Suprapubic skin (tissue), 4 donors: ENCODE data around the gene GNL2. TPM values are rescaled to one million over a fixed set of nuclear protein-coding genes. Genes with fewer than 3 reads are reported as not detected.

Experiments used
- DNase-seq, 2 donors: peaks; one replicate each; pipeline ENCODE4 v3.0.0-alpha.2; 2019; ENCODE audit warnings: low spot score in 2 of 2
- H3K27ac ChIP-seq: fragments of 200-600 bp; sonication (generic); one replicate; pipeline ENCODE4 v1.5.1; 2019
- H3K27me3 ChIP-seq: fragments of 200-600 bp; sonication (generic); one replicate; pipeline ENCODE4 v1.5.1; 2019
- H3K36me3 ChIP-seq: fragments of 200-600 bp; sonication (generic); one replicate; pipeline ENCODE4 v1.5.1; 2019
- H3K4me1 ChIP-seq: fragments of 200-600 bp; sonication (generic); one replicate; pipeline ENCODE4 v1.5.1; 2019
- H3K4me3 ChIP-seq: fragments of 200-600 bp; sonication (generic); one replicate; pipeline ENCODE4 v1.5.1; 2019; ENCODE audit warnings: mild to moderate bottlenecking
- H3K9me3 ChIP-seq: fragments of 200-600 bp; sonication (generic); one replicate; pipeline ENCODE4 v1.5.1; 2019
- EP300 ChIP-seq: sonication (generic); formaldehyde crosslinking; IDR thresholded peaks from one replicate; pipeline ENCODE4 v1.6.1; 2017; ENCODE audit warnings: antibody characterized with exemption
- POLR2A ChIP-seq, 2 donors: fragments of 450-650 bp; IDR thresholded peaks; one replicate each; pipeline ENCODE4 v1.6.1; 2017; ENCODE audit warnings: antibody characterized with exemption in 2 of 2, mild to moderate bottlenecking in 2 of 2, moderate library complexity in 2 of 2
- POLR2AphosphoS5 ChIP-seq, 3 donors: sonication (generic); formaldehyde crosslinking; IDR thresholded peaks; one replicate each; pipeline ENCODE4 v1.6.1; 2017; ENCODE audit warnings: antibody characterized with exemption in 3 of 3
- WGBS: methylation state at CpG from one replicate; pipeline ENCODE4 v1.1.5; 2018; 5-methylcytosine and 5-hydroxymethylcytosine counted together
- total RNA-seq, 4 donors: library from RNA; depleted of rRNA; stranded (reverse); fragments of >200 nt; gene quantifications; one replicate each; pipeline ENCODE4 v1.1.0, GENCODE V29; 2016
- TF ChIP-seq, protein P1 (sequence below), 2 donors: fragments of 200-600 bp in 1 of 2; fragments of 450-650 bp in 1 of 2; sonication (generic) in 1 of 2; IDR thresholded peaks; one replicate each; pipeline ENCODE4 v1.5.1; 2016 to 2019; ENCODE audit warnings: antibody characterized with exemption in 2 of 2, mild to moderate bottlenecking in 1 of 2, moderate library complexity in 1 of 2

The GNL2 gene
- total RNA-seq, 4 donors from 2014 or later = 42.0 to 94.8 (median 48.5) TPM

DNA sequence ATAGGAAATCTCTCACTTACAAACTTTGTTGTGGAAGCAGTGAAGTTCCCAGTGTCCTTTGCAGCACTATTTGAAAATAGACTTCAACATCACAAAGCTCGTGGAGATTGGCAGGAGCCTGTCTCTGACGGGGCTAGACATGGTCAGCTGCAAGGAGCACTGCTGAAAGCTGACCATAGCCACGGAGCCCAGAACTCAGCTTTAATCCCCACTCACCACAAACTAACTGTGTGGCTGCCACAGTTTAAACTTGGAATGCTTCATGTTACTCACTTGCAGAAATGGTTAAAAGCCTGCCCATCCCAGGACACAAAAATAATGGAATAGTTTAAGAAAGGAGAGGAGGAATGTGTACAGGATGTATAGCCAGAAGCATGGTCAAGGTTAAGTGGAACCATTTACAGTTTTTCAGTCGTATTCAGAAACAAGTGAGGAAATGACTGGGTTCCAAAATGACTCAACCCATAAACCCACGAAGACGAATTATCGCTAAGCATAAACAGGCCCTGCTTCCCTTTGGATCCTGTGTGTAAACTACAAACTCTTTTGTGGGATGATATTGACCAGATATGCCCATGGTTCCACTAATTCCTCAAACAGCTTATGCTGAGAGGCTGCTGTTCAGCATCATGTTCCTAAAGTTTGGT lies 20.8 kb downstream of the GNL2 start:
- Histone ChIP-seq H3K27ac (no peak overlapping the region), H3K27me3 (no peaks in the 10 kb centered on the region), H3K4me1 (no peaks in the 10 kb centered on the region), H3K36me3 (peaks cover 99% of the 10 kb centered on the region), H3K9me3 (no peaks in the 10 kb centered on the region), H3K4me3 (no peak overlapping the region)
- TF ChIP-seq EP300 (no peak), POLR2AphosphoS5 (IDR thresholded peaks at IDR 0.05) (no peak), POLR2A (IDR thresholded peaks at IDR 0.05) (no peak)
- TF ChIP-seq, protein P1, sequence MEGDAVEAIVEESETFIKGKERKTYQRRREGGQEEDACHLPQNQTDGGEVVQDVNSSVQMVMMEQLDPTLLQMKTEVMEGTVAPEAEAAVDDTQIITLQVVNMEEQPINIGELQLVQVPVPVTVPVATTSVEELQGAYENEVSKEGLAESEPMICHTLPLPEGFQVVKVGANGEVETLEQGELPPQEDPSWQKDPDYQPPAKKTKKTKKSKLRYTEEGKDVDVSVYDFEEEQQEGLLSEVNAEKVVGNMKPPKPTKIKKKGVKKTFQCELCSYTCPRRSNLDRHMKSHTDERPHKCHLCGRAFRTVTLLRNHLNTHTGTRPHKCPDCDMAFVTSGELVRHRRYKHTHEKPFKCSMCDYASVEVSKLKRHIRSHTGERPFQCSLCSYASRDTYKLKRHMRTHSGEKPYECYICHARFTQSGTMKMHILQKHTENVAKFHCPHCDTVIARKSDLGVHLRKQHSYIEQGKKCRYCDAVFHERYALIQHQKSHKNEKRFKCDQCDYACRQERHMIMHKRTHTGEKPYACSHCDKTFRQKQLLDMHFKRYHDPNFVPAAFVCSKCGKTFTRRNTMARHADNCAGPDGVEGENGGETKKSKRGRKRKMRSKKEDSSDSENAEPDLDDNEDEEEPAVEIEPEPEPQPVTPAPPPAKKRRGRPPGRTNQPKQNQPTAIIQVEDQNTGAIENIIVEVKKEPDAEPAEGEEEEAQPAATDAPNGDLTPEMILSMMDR (IDR thresholded peaks at IDR 0.05) = no peak
- WGBS = 76% methylated on average over 7 of the region's 7 CpGs
- no peak for DNase-seq

DNA sequence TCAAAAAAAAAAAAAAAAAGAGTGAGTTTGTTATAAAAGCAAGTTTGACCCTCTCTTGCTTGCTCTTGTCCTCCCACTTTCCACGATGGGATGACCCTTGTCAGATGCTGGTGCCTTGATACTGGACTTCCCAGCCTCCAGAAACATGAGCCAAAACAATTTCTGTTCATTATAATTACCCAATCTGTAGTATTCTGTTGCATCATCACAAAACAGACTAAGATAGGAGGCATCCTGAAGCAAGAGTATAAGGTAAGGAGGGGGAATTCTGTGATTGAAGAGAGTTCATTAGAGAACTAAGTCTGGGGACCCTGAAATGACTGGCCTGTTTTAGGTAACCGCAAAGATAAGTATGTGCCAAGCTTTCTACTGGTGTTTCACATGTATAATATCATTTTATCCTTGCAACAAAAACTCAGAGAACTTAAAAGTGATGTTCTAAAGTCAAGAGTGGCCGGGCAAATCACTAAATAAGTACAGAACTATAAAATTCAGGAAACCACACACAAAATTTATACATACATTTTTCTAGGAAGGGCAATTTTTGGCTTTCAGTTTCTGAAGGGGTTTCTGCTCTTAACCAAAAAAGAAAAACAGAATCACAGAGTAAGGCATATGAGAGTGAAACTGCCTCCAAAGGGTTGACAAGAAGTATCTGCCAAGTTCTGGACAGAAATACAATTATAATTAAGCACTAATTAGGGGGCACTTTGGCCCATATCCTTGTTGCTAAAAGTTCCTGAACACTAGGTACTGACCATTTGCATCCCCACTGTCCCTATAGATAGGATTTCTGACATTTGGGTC lies 25.0 kb downstream of the GNL2 start:
- Histone ChIP-seq H3K27me3 (no peaks in the 10 kb centered on the region), H3K4me1 (no peaks in the 10 kb centered on the region), H3K9me3 (no peaks in the 10 kb centered on the region), H3K36me3 (peaks cover 98% of the 10 kb centered on the region), H3K4me3 (no peak overlapping the region), H3K27ac (no peak overlapping the region)
- 93% methylated on average over 3 of the region's 3 CpGs for WGBS
- TF ChIP-seq POLR2AphosphoS5 (IDR thresholded peaks at IDR 0.05) (no peak), POLR2A (IDR thresholded peaks at IDR 0.05) (no peak)
- no peak for DNase-seq

DNA sequence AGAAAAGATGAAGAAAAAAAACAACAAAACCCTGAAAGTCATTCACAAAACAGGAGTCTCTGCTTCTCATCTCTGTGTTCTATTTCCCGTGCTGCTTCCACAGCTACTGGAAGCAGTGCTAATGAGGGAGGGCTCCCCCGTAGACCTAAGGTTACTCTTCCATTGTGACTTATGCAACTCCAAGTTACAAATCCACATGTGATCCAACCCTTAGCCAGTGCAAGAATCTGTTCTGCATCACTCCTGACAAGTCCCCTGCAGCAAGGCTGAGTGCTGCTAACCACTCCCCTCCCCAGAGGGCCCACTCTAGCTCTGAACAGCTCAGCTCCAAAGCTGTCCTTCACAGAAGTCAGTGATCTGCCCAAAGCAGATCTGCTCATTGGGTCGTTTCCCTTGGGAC lies 28.7 kb downstream of the GNL2 start:
- H3K27me3 ChIP-seq = no peaks in the 10 kb centered on the region
- peaks cover 70% of the 10 kb centered on the region for H3K36me3 ChIP-seq
- no peak overlapping the region for H3K27ac ChIP-seq
- H3K9me3 ChIP-seq = no peaks in the 10 kb centered on the region
- no peak overlapping the region for H3K4me3 ChIP-seq
- H3K4me1 ChIP-seq = no peaks in the 10 kb centered on the region
- TF ChIP-seq, protein P1 (IDR thresholded peaks at IDR 0.05) = no peak
- TF ChIP-seq POLR2A (IDR thresholded peaks at IDR 0.05) (no peak), POLR2AphosphoS5 (IDR thresholded peaks at IDR 0.05) (no peak), EP300 (no peak)
- 65% methylated on average over 3 of the region's 3 CpGs for WGBS
- DNase-seq = no peak

DNA sequence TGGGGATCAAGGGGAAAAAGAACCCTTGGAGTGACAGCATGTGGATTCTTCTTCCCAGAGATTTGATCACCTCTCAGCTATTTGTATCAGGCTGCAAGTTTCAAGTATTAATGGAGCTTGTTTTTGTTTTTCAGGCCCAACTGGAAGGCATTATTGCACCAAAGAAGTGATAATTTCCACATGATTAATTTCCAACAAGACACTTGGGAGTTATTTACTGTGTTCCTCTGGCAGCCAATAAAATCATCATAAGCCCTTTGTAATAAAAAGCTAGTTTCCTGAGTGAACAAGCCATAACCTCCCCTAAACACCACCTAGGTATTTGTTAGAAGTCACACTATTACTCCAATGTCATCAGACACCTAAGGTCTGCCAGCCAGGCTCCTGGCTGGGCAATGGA lies 30.8 kb downstream of the GNL2 start:
- Histone ChIP-seq H3K4me1 (no peaks in the 10 kb centered on the region), H3K27me3 (no peaks in the 10 kb centered on the region), H3K36me3 (peaks cover 49% of the 10 kb centered on the region), H3K27ac (no peak overlapping the region), H3K9me3 (no peaks in the 10 kb centered on the region), H3K4me3 (no peak overlapping the region)
- DNase-seq = no peak
- TF ChIP-seq, protein P1 (IDR thresholded peaks at IDR 0.05) = no peak
- TF ChIP-seq POLR2A (IDR thresholded peaks at IDR 0.05) = no peak
- TF ChIP-seq POLR2AphosphoS5 (IDR thresholded peaks at IDR 0.05) = no peak
- TF ChIP-seq EP300 = no peak

DNA sequence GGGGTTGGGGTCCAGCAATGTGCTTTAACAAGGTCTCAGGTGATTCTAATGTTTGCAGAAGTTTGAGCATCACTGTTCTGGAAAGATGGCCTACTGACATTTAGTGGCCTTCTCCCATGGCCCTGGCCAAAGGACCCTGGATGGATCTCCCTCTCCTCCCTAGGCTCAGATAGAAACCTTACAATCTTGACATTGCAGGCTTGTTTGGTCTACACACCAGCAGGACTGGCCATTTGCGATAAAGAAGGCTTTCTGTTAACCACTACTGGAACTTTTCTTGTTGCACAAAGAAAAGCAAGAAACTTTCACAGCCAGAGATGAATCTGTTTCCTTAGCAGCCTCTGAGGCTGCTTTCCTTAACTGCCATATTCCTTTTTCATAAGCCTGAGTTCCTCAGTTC lies 32.8 kb downstream of the GNL2 start:
- no peaks in the 10 kb centered on the region for H3K9me3 ChIP-seq
- no peak for DNase-seq
- H3K27ac ChIP-seq = no peak overlapping the region
- peaks cover 32% of the 10 kb centered on the region for H3K36me3 ChIP-seq
- H3K27me3 ChIP-seq = no peaks in the 10 kb centered on the region
- TF ChIP-seq POLR2AphosphoS5 (IDR thresholded peaks at IDR 0.05) (no peak), EP300 (no peak), POLR2A (IDR thresholded peaks at IDR 0.05) (no peak)
- TF ChIP-seq, protein P1 (IDR thresholded peaks at IDR 0.05) = no peak
- no peak overlapping the region for H3K4me3 ChIP-seq
- 91% methylated on average over 1 of the region's 1 CpG for WGBS
- H3K4me1 ChIP-seq = no peaks in the 10 kb centered on the region
